Left lung (tissue), 10 donors: ENCODE data around the gene SPOP. TPM values are rescaled to one million over a fixed set of nuclear protein-coding genes. Genes with fewer than 3 reads are reported as not detected.
A peak's percentile ranks its signal among the peaks of the same experiment; 100 is the strongest.

Source experiments
- ATAC-seq: fragments of 200-7000 bp; cut with Tn5 transposase; one replicate; pipeline ENCODE4 v1.9.1; 2020; ENCODE audit warnings: moderate library complexity
- DNase-seq, 4 donors: peaks; one replicate each; pipeline ENCODE4 v3.0.0-alpha.2; 2013 to 2020
- H3K27ac ChIP-seq, 2 donors: fragments of 200-600 bp; sonication (generic) in 1 of 2; one replicate each; pipeline versions ENCODE4 v1.5.0 to v1.8.0; 2020 to 2021
- H3K27me3 ChIP-seq, 2 donors: fragments of 200-600 bp; sonication (generic) in 1 of 2; one replicate each; pipeline versions ENCODE4 v1.5.0 to v1.8.0; 2020 to 2021
- H3K36me3 ChIP-seq, 2 donors: fragments of 200-600 bp; sonication (generic) in 1 of 2; one replicate each; pipeline versions ENCODE4 v1.5.0 to v1.8.0; 2020 to 2021
- H3K4me1 ChIP-seq, 2 donors: fragments of 200-600 bp; one replicate each; pipeline ENCODE4 v1.8.0; 2021
- H3K4me3 ChIP-seq, 2 donors: fragments of 200-600 bp; sonication (generic) in 1 of 2; one replicate each; pipeline versions ENCODE4 v1.5.0 to v1.8.0; 2020 to 2021; ENCODE audit warnings: mild to moderate bottlenecking in 1 of 2
- H3K9me3 ChIP-seq, 2 donors: fragments of 200-600 bp; sonication (generic) in 1 of 2; one replicate each; pipeline versions ENCODE4 v1.5.0 to v1.8.0; 2020 to 2021
- CTCF ChIP-seq, 2 donors: fragments of 200-600 bp; sonication (generic) in 1 of 2; IDR thresholded peaks; one replicate each; pipeline versions ENCODE4 v1.5.0 to v1.8.0; 2021; ENCODE audit warnings: antibody characterized with exemption in 2 of 2
- intact Hi-C, 2 donors: fragments of 100-400 bp; cut with DNase I; formaldehyde crosslinking; loops; one replicate each; pipeline versions ENCODE4 v1.11.2 to v1.14.2; 2022
- polyA plus RNA-seq, 6 donors: library from polyadenylated mRNA; unstranded; fragments of 120-200 nt; gene quantifications; one replicate each; pipeline ENCODE4 v1.2.1, GENCODE V29; 2013; ENCODE audit not compliant: insufficient read length in 6 of 6
- total RNA-seq, 2 donors: library from RNA; stranded (reverse); fragmentation: NEBNext Ultra II Directional; extraction: Animal tissue kit (Norgen Biotek cat#: 25700); gene quantifications; one replicate each; pipeline ENCODE4 v1.2.1, GENCODE V29; 2021
- donor health status: DM: no; HTN: yes; CAD: no.
- donor health status: DM: no; HTN: no; CAD: no.

SPOP gene
- total and polyA plus RNA-seq, 8 donors: 68.7 to 89.6 (median 79.1) TPM

DNA sequence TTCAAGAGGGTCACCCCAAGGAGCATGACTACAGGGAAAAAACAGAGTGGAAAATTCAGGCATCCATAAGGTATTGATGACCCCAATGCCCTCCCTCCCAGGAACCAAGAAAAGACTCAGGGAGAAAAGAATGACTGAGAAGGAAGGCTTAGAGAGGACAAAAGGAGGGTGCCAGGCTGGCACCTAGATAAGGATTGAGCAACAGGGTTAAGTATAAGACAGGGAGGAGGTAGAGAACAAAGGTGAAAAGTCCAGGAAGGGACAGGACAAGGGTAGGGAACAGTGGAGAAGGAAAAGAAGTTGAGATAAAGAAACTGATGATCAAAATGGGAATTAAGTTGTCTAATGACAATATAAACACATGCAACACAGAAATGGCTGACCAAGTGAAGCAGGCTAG, 27.4 kb upstream of the SPOP start:
- no peak overlapping the region for H3K27ac ChIP-seq
- no peak for TF ChIP-seq CTCF (IDR thresholded peaks at IDR 0.05)
- intact Hi-C loops: loop anchor here (5.0 to 10.0 kb wide), 2 partner anchors 72 to 140 kb away; partner anchors contain the start of gene TAC4 (in 2 of the 2)
- H3K4me3 ChIP-seq: no peak overlapping the region
- H3K9me3 ChIP-seq: no peaks in the 10 kb centered on the region
- H3K27me3 ChIP-seq: no peaks in the 10 kb centered on the region
- peaks cover 0 to 57% of the 10 kb centered on the region in 2 donors for H3K36me3 ChIP-seq
- ATAC-seq: no peak
- H3K4me1 ChIP-seq: peaks cover 9 to 34% of the 10 kb centered on the region in 2 donors
- DNase-seq: no peak

GRCh38 chr17:49703557-49704277, 25.8 kb upstream of the SPOP start:
- peak in 1 of 4 donors; percentile 35 for DNase-seq
- no peaks in the 10 kb centered on the region for H3K27me3 ChIP-seq
- peaks cover 9 to 28% of the 10 kb centered on the region in 2 donors for H3K4me1 ChIP-seq
- peak; percentile 31 for ATAC-seq
- no peaks in the 10 kb centered on the region for H3K9me3 ChIP-seq
- TF ChIP-seq CTCF (IDR thresholded peaks at IDR 0.05): no peak
- no peak overlapping the region for H3K27ac ChIP-seq
- H3K36me3 ChIP-seq: peaks cover 0 to 65% of the 10 kb centered on the region in 2 donors
- intact Hi-C loops: loop anchor here (10.0 kb wide), 1 partner anchor 141 kb away; the partner anchor contains the start of gene TAC4 (in 2 of the 2)
- no peak overlapping the region for H3K4me3 ChIP-seq

DNA sequence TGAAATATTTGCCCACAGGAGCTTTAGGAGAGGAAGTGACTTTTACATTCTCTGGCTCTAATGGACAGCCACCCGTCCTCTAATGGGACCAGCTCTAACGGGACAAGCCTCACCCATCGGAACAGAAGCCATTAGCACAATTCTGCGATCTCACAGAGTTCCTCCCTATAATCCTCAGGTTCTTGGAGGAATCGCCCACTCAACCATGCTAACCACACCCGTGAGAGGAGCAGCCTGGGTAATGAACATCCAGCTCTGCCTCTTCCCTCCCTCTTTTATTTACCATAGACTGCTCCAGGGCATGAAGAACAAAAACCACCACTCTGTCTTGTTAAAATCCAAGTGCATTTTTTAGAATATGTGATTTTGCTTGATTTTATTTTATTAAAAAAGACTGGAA, 23.1 kb upstream of the SPOP start:
- DNase-seq (no peak), ATAC-seq (no peak)
- no peak overlapping the region for H3K4me3 ChIP-seq
- H3K27ac ChIP-seq: no peak overlapping the region
- H3K4me1 ChIP-seq: peaks cover 0 to 12% of the 10 kb centered on the region in 2 donors
- peaks cover 0 to 65% of the 10 kb centered on the region in 2 donors for H3K36me3 ChIP-seq
- H3K27me3 ChIP-seq: no peaks in the 10 kb centered on the region
- H3K9me3 ChIP-seq: no peaks in the 10 kb centered on the region
- intact Hi-C loops: loop anchor here (10.0 kb wide), 1 partner anchor 144 kb away; the partner anchor contains the start of gene TAC4 (in 2 of the 2)
- TF ChIP-seq CTCF (IDR thresholded peaks at IDR 0.05): no peak

DNA sequence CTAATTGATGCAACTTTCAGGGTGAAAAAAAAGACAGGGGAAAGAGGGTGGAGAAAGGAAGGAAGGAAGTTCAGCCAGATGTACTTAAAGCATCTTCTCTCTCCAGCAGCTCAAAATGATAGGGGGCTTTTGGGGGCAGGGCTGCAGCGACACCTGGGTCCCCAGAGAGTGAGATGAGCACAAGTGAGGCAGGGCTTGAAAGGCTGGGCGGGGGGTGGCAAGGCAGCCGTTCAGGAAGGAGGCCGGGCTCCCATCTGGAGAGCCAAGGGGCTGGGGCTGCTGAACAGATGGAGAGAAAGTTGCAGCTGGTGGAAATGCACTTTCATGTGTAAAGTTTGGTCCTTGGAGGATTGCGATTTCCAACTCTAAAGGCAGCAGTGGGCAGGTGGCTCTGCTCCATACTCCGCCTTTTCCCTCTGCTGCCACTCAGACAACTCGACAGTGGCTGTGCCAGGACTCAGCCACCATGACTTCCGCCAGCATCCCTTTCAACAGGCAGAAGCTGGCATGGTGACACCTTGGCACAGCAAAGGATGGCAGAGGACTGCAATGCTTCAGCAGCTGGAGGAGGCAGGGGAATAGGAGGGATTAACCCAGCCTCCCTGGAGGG, 22.2 kb upstream of the SPOP start:
- ATAC-seq: no peak
- TF ChIP-seq CTCF (IDR thresholded peaks at IDR 0.05): no peak
- Histone ChIP-seq H3K27me3 (no peaks in the 10 kb centered on the region), H3K36me3 (peaks cover 0 to 56% of the 10 kb centered on the region in 2 donors), H3K9me3 (no peaks in the 10 kb centered on the region), H3K4me3 (no peak overlapping the region), H3K4me1 (peaks cover 4 to 6% of the 10 kb centered on the region in 2 donors), H3K27ac (no peak overlapping the region)
- DNase-seq: no peak
- intact Hi-C loops: loop anchor here (10.0 kb wide), 2 partner anchors 125 to 145 kb away; partner anchors contain the start of genes TAC4 (in 2 of the 2) and NXPH3 (in 1 of the 2)

GRCh38 chr17:49698005-49698404, 20.1 kb upstream of the SPOP start:
- ATAC-seq: no peak
- no peak overlapping the region for H3K27ac ChIP-seq
- intact Hi-C loops: loop anchor here in 1 of 2 donors (10.0 kb wide), 1 partner anchor 123 kb away; the partner anchor contains the start of gene NXPH3
- no peaks in the 10 kb centered on the region for H3K27me3 ChIP-seq
- no peak overlapping the region for H3K4me3 ChIP-seq
- H3K36me3 ChIP-seq: peaks cover 0 to 36% of the 10 kb centered on the region in 2 donors
- no peak for TF ChIP-seq CTCF (IDR thresholded peaks at IDR 0.05)
- DNase-seq: no peak
- H3K9me3 ChIP-seq: no peaks in the 10 kb centered on the region
- H3K4me1 ChIP-seq: peaks cover 3 to 4% of the 10 kb centered on the region in 2 donors
